ENCODE results near the gene MAP3K5. TPM values are rescaled to one million over a fixed set of nuclear protein-coding genes. Genes with fewer than 3 reads are reported as not detected.

MAP3K5 gene
- total RNA-seq, 4 donors from 2014 or later, result 26.9 to 64.5 (median 34.0) TPM

- 85 to 94% methylated on average over 5 of the region's 5 CpGs for WGBS, 2 donors
- no peak for DNase-seq (ENCODE audit: low spot score in 2 of 2)
- Histone ChIP-seq H3K4me3 (no peak overlapping the region), H3K27me3 (no peaks in the 10 kb centered on the region), H3K27ac (no peak overlapping the region), H3K36me3 (peaks cover 0 to 10% (median 0%) of the 10 kb centered on the region in 3 donors), H3K4me1 (no peaks in the 10 kb centered on the region), H3K9me3 (no peaks in the 10 kb centered on the region)
- TF ChIP-seq CTCF (IDR thresholded peaks at IDR 0.05) (no peak), POLR2A (IDR thresholded peaks at IDR 0.05) (no peak), EP300 (IDR thresholded peaks at IDR 0.05) (no peak)
These were observed 165.1 kb downstream of the MAP3K5 start for GRCh38 chr6:136627191-136627590.

- DNase-seq (ENCODE audit: low spot score in 2 of 2), result no peak
- TF ChIP-seq POLR2A (IDR thresholded peaks at IDR 0.05) (no peak), CTCF (IDR thresholded peaks at IDR 0.05) (no peak), EP300 (IDR thresholded peaks at IDR 0.05) (no peak)
- Histone ChIP-seq H3K4me1 (no peaks in the 10 kb centered on the region), H3K4me3 (no peak overlapping the region), H3K36me3 (peaks cover 0 to 16% (median 0%) of the 10 kb centered on the region in 3 donors), H3K27me3 (no peaks in the 10 kb centered on the region), H3K27ac (no peak overlapping the region), H3K9me3 (no peaks in the 10 kb centered on the region)
- WGBS, 2 donors, result 75 to 79% methylated on average over 1 of the region's 1 CpG
These were observed 167.0 kb downstream of the MAP3K5 start for GRCh38 chr6:136625293-136625692.

- H3K4me1 ChIP-seq, result no peaks in the 10 kb centered on the region
- no peaks in the 10 kb centered on the region for H3K9me3 ChIP-seq
- TF ChIP-seq EP300 (IDR thresholded peaks at IDR 0.05) (no peak), POLR2A (IDR thresholded peaks at IDR 0.05) (no peak), CTCF (IDR thresholded peaks at IDR 0.05) (no peak)
- H3K27ac ChIP-seq, result no peak overlapping the region
- peaks cover 0 to 18% (median 3%) of the 10 kb centered on the region in 3 donors for H3K36me3 ChIP-seq
- H3K4me3 ChIP-seq, result no peak overlapping the region
- no peaks in the 10 kb centered on the region for H3K27me3 ChIP-seq
- DNase-seq (ENCODE audit: low spot score in 2 of 2), result no peak
These were observed 167.9 kb downstream of the MAP3K5 start for GRCh38 chr6:136624347-136624746.

- DNase-seq (ENCODE audit: low spot score in 2 of 2), result no peak
- Histone ChIP-seq H3K27me3 (no peaks in the 10 kb centered on the region), H3K4me1 (no peaks in the 10 kb centered on the region), H3K27ac (no peak overlapping the region), H3K9me3 (no peaks in the 10 kb centered on the region), H3K36me3 (peaks cover 0 to 25% (median 6%) of the 10 kb centered on the region in 3 donors), H3K4me3 (no peak overlapping the region)
- TF ChIP-seq EP300 (IDR thresholded peaks at IDR 0.05), result no peak
- no peak for TF ChIP-seq POLR2A (IDR thresholded peaks at IDR 0.05)
- TF ChIP-seq CTCF (IDR thresholded peaks at IDR 0.05), result no peak
- WGBS, 2 donors, result 78 to 82% methylated on average over 2 of the region's 2 CpGs
These were observed 174.2 kb downstream of the MAP3K5 start for GRCh38 chr6:136618086-136618485.

- Histone ChIP-seq H3K27ac (no peak overlapping the region), H3K4me1 (no peaks in the 10 kb centered on the region), H3K36me3 (peaks cover 0 to 17% (median 6%) of the 10 kb centered on the region in 3 donors), H3K9me3 (no peaks in the 10 kb centered on the region), H3K4me3 (no peak overlapping the region), H3K27me3 (no peaks in the 10 kb centered on the region)
- TF ChIP-seq EP300 (IDR thresholded peaks at IDR 0.05) (no peak), CTCF (IDR thresholded peaks at IDR 0.05) (no peak), POLR2A (IDR thresholded peaks at IDR 0.05) (no peak)
- DNase-seq (ENCODE audit: low spot score in 2 of 2), result no peak
- WGBS, 2 donors, result 94 to 95% methylated on average over 3 of the region's 3 CpGs
These were observed 175.8 kb downstream of the MAP3K5 start for GRCh38 chr6:136616527-136616926.
